Osteocyte (in vitro differentiated cells): ENCODE measurements around the gene ZC3H12D. TPM values are rescaled to one million over a fixed set of nuclear protein-coding genes. Genes with fewer than 3 reads are reported as not detected.

Source experiments
- DNase-seq: peaks from one replicate; pipeline ENCODE4 v3.0.0; 2021; ENCODE audit warnings: mixed read lengths; ENCODE audit not compliant: unreplicated experiment; ENCODE audit errors: extremely low spot score
- H3K27ac Mint-ChIP-seq: one replicate; pipeline ENCODE4 v1.8.0; 2021; ENCODE audit warnings: mild to moderate bottlenecking, mixed read lengths; ENCODE audit not compliant: unreplicated experiment
- H3K27me3 Mint-ChIP-seq: one replicate; pipeline ENCODE4 v1.8.0; 2021; ENCODE audit warnings: mixed read lengths; ENCODE audit not compliant: unreplicated experiment
- H3K36me3 Mint-ChIP-seq: one replicate; pipeline ENCODE4 v1.8.0; 2021; ENCODE audit warnings: mixed read lengths; ENCODE audit not compliant: unreplicated experiment
- H3K4me1 Mint-ChIP-seq: one replicate; pipeline ENCODE4 v1.8.0; 2021; ENCODE audit warnings: mixed read lengths; ENCODE audit not compliant: unreplicated experiment
- H3K4me3 Mint-ChIP-seq: one replicate; pipeline ENCODE4 v1.8.0; 2021; ENCODE audit warnings: mild to moderate bottlenecking, moderate library complexity, mixed read lengths; ENCODE audit not compliant: unreplicated experiment
- H3K9me3 Mint-ChIP-seq: one replicate; pipeline ENCODE4 v1.8.0; 2021; ENCODE audit warnings: mixed read lengths; ENCODE audit not compliant: unreplicated experiment
- total RNA-seq: library from RNA; stranded (reverse); gene quantifications from 2 replicates; pipeline ENCODE4 v1.2.1, GENCODE V29; 2021
- TF ChIP-seq, protein P1 (sequence below): fragments of 200-600 bp; sonication (generic); IDR thresholded peaks from 2 replicates; pipeline ENCODE4 v1.5.0; 2021; ENCODE audit warnings: antibody characterized with exemption, mild to moderate bottlenecking, moderate library complexity

The ZC3H12D gene
- total RNA-seq, 1 donor from 2014 or later, result not detected

DNA sequence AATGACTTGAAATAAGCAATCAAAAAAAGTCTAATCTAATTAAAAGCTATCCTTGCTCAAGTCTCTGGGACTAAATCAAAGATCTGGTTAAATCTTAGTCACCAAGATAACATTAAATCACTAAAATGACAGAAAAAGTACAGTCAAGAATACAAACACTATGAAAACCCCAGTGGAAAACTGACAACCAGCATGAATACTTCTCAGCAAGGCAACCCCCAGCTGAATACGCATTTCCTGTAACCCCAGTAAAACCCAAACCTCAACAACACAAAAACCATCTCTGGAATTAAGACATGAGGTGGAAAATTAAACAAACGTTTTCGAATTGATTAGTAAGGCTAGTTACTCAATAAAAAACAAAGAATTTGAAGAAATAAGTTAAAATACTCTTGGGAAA is 23.7 kb upstream of the ZC3H12D start:
- Mint-ChIP-seq H3K36me3 (peaks cover 36% of the 10 kb centered on the region), H3K27ac (peak overlapping the region; percentile 67), H3K27me3 (no peaks in the 10 kb centered on the region), H3K4me3 (no peak overlapping the region), H3K9me3 (no peaks in the 10 kb centered on the region), H3K4me1 (peaks cover 19% of the 10 kb centered on the region)
- no peak for DNase-seq
- TF ChIP-seq, protein P1, sequence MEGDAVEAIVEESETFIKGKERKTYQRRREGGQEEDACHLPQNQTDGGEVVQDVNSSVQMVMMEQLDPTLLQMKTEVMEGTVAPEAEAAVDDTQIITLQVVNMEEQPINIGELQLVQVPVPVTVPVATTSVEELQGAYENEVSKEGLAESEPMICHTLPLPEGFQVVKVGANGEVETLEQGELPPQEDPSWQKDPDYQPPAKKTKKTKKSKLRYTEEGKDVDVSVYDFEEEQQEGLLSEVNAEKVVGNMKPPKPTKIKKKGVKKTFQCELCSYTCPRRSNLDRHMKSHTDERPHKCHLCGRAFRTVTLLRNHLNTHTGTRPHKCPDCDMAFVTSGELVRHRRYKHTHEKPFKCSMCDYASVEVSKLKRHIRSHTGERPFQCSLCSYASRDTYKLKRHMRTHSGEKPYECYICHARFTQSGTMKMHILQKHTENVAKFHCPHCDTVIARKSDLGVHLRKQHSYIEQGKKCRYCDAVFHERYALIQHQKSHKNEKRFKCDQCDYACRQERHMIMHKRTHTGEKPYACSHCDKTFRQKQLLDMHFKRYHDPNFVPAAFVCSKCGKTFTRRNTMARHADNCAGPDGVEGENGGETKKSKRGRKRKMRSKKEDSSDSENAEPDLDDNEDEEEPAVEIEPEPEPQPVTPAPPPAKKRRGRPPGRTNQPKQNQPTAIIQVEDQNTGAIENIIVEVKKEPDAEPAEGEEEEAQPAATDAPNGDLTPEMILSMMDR, result no peak

DNA sequence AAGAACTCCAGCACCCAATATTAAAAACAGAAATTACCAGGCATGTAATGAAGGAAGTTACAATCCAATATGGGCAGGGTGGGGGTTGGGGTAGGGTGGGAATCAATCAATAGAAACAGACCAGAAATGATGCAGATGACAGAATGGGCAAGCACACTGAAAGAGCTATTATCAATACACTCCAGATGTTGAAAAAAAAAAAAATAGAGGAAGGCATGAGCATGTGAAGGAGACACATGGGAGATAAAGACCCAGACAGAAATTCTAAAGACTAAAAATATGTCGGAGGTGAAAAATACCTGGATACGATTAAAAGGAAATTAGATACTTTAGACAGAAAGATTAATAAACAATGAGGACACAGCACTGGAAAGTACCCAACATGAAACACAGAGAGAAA is 19.1 kb upstream of the ZC3H12D start:
- peaks cover 23% of the 10 kb centered on the region for H3K36me3 Mint-ChIP-seq
- no peak overlapping the region for H3K27ac Mint-ChIP-seq
- no peaks in the 10 kb centered on the region for H3K27me3 Mint-ChIP-seq
- H3K9me3 Mint-ChIP-seq, result no peaks in the 10 kb centered on the region
- H3K4me3 Mint-ChIP-seq, result no peak overlapping the region
- H3K4me1 Mint-ChIP-seq, result peaks cover 22% of the 10 kb centered on the region
- TF ChIP-seq, protein P1, result no peak
- no peak for DNase-seq

DNA sequence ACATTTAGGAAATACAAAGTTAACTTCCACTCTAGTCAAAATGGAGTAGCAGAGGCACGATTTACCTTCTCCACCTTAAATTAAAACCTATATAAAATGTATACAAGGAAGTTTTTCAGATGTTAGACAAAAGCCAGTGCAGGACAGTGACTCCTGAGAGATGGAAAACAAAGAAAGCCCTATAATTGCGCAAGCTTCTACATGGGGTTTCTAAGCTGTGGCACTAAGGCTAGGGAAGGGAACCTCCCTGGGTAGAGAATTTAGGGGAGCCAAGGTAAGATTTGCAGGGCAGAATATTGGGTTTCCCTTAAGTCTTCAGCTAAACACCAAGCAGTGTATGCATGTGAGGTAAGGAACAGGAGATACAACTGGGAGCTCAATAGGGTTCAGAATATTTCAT is 18.5 kb upstream of the ZC3H12D start:
- Mint-ChIP-seq H3K9me3 (no peaks in the 10 kb centered on the region), H3K4me3 (no peak overlapping the region), H3K27ac (no peak overlapping the region)

DNA sequence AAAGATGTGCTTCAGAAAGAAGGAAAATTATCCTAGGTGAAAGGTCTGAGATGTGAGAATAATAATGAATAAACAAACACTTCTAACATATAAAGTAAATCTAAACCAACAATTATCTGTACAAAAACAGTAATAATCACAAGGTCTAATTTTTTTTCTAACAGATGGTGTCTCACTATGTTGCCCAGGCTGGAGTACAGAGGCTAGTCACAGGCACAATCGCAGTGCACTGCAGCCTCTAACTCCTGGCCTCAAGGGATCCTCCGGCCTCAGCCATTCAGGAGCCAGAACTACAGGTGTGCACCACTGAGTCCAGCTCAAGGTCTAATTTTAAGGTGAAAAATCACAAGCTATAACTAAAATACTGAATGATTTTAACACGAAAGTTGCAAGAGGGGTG is 17.0 kb upstream of the ZC3H12D start:
- Mint-ChIP-seq H3K9me3 (no peaks in the 10 kb centered on the region), H3K36me3 (peaks cover 16% of the 10 kb centered on the region)

More for the DNA sequence above, 18.5 kb upstream of the ZC3H12D start:
- no peak for DNase-seq
- peaks cover 23% of the 10 kb centered on the region for H3K4me1 Mint-ChIP-seq
- H3K27me3 Mint-ChIP-seq, result no peaks in the 10 kb centered on the region
- TF ChIP-seq, protein P1, result no peak
- H3K36me3 Mint-ChIP-seq, result peaks cover 23% of the 10 kb centered on the region

DNA sequence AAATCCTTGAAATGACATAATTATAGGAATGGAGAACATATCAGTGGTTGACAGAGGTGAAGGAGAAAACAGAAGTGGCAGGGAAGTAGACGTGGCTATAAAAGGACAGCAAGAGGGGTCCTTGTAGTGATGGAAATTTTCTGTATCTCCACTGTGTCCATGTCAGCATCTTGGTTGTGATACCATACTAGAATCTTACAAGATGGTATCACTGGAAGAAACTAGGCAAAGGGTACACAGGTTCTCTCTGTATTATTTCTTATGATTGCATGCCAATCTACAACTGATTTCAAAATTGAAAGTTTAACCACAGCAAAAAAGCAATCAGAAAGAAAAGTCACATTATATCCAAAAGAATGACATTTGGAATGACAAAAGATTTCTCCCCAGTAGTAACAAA is 16.4 kb upstream of the ZC3H12D start:
- Mint-ChIP-seq H3K4me3 (no peak overlapping the region), H3K36me3 (peaks cover 16% of the 10 kb centered on the region), H3K27me3 (no peaks in the 10 kb centered on the region), H3K9me3 (no peaks in the 10 kb centered on the region), H3K27ac (no peak overlapping the region), H3K4me1 (peaks cover 37% of the 10 kb centered on the region)
- TF ChIP-seq, protein P1, result no peak
- no peak for DNase-seq

More for the DNA sequence above, 17.0 kb upstream of the ZC3H12D start:
- TF ChIP-seq, protein P1, result no peak
- DNase-seq, result no peak
- Mint-ChIP-seq H3K27me3 (no peaks in the 10 kb centered on the region), H3K4me3 (no peak overlapping the region), H3K4me1 (peaks cover 31% of the 10 kb centered on the region), H3K27ac (no peak overlapping the region)
